Measurements from ENCODE around the gene GNG7.

DNA sequence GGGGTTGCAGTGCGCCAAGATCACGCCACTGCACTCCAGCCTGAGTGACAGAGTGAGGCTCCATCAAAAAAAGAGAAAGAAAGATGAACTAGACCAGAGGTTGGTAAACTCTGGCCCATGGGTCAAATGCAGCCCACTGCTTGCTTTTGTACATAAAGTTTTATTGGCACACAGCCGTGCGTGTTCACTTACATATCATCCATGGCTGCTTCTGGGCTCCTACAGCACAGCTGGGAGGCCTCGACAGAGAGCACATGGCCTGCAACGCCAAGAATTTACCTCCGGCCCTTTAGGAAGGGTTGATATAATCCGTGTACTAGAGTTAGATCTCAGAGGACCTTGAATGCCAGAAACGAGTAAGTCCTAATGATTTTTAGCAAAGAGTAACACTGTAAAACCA is 46.0 kb downstream of the GNG7 start:
- TF ChIP-seq, protein P1, sequence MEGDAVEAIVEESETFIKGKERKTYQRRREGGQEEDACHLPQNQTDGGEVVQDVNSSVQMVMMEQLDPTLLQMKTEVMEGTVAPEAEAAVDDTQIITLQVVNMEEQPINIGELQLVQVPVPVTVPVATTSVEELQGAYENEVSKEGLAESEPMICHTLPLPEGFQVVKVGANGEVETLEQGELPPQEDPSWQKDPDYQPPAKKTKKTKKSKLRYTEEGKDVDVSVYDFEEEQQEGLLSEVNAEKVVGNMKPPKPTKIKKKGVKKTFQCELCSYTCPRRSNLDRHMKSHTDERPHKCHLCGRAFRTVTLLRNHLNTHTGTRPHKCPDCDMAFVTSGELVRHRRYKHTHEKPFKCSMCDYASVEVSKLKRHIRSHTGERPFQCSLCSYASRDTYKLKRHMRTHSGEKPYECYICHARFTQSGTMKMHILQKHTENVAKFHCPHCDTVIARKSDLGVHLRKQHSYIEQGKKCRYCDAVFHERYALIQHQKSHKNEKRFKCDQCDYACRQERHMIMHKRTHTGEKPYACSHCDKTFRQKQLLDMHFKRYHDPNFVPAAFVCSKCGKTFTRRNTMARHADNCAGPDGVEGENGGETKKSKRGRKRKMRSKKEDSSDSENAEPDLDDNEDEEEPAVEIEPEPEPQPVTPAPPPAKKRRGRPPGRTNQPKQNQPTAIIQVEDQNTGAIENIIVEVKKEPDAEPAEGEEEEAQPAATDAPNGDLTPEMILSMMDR (IDR thresholded peaks at IDR 0.05) = no peak
- no peak for TF ChIP-seq POLR2A (IDR thresholded peaks at IDR 0.05)

All from right lobe of liver (tissue), 4 donors.